Non-pigmented ciliary epithelial cell (primary cell): Measurements from ENCODE around the gene RNF222.

Source experiments
- DNase-seq: peaks from one replicate; pipeline ENCODE4 v3.0.0-alpha.2; 2010; ENCODE audit warnings: low read depth

The RNF222 gene, protein sequence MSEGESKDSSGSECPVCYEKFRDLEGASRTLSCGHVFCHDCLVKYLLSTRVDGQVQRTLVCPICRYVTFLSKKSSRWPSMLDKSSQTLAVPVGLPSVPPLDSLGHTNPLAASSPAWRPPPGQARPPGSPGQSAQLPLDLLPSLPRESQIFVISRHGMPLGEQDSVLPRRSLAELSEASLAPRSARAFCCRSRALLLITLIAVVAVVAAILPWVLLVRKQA

DNA sequence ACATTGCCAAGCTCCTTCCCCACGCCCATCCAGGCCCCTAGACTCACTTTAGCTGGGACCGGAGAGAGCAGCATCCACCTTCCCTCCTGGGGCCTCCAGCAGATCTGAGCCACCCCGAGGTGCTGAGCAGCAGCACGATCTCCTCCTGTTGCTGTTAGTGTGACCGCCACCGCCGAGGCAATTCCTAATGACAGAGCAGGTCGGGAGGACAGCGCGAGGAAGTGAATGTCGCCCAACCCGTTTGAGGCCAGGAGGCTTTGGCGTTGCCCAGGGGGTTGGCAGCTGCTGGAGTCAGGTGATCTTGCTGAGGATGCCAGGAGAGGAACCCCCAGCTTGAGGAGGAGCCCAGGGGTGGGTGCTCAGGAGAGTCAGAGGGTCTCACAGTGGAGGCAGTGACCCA lies at the start of gene RNF222:
Gene RNF222 (minus strand): TSS at position 192 of the 400 bp plus-strand sequence. CDS start 4,366 bp downstream, outside the sequence.
- DNase-seq = no peak

DNA sequence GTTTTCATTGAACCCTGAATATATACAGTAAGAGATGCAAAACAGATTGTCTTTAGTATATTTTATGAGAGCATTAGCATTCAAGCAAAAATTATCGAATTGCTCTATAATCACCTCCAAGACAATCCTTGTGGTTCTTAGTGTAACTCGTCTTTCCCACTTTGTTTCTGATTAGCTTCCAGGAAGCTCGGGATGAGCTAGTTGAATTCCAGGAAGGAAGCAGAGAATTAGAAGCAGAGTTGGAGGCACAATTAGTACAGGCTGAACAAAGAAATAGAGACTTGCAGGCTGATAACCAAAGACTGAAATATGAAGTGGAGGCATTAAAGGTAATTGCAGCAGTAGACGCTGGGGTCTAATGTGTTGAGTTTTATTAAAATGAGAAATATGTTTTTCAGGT lies 47.9 kb upstream of the RNF222 start:
- no peak for DNase-seq

DNA sequence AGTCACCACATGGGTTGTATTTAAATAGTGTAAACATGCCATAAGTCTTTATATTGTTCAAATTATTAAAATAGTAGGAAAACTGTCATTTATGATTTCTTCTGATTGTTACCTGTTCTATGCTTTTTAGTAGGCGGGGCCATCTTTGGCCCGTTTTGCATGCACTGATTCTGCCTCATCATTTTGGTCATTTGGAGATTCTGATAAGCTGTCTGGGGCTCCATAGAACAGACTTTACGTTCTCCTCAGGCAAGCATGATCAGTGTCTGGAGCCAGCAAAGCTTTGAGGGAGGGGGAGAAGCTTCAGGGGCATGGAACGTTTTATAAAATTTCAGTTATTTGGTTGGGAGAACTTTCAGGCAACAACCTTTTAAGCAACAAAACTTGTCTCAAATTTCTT lies 46.9 kb upstream of the RNF222 start:
- no peak for DNase-seq

DNA sequence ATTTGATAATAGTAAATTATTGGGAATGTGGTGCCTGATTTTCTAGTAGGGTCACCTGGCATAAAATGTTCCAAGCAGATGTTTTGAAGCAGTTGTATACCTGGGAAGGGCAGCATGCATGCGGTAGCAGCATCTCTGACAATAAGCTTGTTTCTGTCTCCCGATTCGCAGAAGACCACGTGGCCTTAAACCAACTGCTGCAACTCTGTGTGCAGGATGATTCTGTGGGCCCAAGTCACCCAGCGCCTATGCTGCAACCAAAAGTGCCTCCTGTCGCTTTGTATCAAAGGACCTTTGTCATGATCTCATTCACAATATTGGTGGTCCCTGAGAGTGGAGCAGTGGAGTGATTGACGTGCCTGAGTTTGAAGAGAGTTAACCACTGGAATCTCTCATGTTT lies 46.1 kb upstream of the RNF222 start:
- no peak for DNase-seq

DNA sequence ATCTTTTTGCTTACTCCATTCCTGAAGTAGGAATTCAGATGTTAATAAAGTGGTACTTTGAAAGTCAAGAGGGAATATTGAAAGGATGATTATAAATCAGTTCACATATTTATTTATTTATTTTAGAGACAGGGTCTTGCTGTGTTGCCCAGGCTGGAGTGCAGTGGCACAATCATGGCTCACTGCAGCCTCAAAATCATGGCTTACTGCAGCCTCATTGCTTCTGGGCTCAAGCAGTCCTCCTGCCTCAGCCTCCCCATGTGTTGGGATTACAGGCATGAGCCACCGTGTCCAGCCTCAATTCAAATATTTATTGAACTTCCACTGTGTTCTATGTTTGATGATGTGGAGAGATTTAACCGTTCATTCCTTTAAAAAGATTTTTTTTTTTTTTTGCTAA lies 44.7 kb upstream of the RNF222 start:
- no peak for DNase-seq

DNA sequence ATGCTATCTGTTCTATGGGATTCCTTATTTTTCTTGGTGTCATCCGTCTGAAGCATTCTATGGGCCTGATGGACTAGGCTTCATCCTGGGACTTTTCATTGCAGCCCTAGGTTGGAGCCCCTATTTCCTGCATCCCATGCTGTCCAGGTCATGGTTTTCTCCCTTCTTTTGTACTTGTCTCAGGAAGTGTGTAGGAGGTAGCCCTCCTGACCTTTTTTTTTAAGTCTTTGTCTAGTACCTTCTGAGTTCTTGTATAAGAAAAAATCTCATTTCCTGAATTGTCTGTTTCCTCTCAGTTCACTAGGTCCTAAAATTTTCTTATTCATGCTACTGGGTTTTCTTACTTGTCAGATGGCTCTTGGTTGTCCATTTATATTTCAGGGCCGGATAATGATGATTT lies 44.1 kb upstream of the RNF222 start:
- no peak for DNase-seq

DNA sequence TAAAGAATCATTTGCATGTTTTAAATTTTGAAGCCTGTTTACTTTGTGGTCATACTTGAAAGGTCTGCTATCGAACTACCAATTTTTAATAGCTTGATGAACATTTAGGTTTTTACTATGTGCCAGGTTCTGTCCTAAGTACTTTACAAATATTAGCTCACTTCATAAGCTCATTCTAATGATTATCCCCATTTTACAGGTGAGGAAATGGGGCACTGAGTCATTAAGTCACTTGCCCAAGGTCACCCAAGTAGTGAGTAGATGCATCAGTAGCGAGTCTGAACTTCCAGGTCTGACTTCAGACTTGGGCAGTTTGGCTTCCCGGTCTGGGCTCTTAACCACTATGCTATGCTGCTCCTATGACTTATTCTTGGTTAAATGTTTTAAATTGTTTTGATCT lies 42.1 kb upstream of the RNF222 start:
- no peak for DNase-seq

DNA sequence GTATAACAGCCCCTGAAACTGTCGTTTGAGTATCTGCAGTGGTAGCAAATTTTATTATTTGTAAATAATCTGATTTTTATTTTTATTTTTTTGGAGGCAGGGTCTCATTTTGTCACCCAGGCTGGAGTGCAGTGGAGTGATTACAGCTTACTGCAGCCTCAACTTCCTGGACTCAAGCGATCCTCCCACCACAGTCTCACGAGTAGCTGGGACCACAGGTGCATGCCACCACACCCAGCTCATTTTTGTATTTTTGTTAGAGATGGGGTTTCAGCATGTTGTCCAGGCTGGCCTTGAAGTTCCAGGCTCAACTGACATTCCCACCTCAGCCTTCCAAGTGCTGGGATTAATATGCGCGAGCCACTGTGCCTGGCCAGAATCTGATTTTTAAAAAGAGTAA lies 40.8 kb upstream of the RNF222 start:
- no peak for DNase-seq

DNA sequence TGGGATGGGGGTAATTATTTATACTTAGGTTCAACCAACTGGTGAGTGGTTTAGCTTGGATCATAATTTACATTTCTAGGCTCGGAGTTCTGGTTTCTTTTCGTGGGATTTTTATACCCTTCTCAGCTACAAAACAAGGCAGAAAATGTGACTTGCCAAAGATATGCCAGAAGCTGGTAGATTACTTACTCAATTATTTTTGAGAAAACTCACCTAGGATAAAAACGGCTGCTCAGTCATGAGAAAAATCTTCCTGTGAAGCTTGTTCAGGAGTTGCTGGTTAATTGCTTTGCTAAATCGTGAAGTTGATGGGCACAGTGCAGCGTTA lies 39.2 kb upstream of the RNF222 start:
- no peak for DNase-seq

DNA sequence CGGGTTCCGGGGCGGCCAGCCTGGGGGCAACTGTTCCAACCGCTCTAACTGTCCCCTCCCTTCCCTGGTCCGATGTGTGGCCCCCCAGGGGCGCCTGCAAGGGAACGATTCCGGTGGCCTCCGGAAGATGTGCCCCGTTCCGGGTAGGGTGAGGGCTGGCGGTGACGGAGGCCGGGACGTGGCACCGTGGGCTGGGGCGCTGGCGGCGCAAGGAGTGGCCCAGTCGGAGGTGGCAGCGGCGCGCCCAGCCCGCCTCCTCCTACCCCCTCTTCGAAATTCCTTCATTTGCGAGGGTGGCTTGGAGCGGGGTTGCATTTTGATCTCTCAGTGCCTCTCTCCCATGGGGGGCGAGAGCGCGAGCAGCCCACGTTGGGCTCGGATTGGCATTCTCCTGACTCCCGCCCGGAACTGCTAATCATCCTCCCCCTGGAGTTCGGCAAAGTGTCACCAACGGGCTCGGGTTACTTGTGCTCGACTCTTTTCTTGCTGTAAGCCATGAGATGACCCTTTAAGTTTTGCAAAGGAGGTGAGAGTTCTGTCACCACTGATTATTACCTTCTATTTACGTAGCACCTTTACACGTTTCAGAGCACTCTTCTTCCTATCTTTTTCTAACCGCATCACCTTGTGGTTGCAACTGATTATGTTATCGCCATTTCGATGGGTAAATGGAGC lies 38.7 kb upstream of the RNF222 start:
- no peak for DNase-seq

DNA sequence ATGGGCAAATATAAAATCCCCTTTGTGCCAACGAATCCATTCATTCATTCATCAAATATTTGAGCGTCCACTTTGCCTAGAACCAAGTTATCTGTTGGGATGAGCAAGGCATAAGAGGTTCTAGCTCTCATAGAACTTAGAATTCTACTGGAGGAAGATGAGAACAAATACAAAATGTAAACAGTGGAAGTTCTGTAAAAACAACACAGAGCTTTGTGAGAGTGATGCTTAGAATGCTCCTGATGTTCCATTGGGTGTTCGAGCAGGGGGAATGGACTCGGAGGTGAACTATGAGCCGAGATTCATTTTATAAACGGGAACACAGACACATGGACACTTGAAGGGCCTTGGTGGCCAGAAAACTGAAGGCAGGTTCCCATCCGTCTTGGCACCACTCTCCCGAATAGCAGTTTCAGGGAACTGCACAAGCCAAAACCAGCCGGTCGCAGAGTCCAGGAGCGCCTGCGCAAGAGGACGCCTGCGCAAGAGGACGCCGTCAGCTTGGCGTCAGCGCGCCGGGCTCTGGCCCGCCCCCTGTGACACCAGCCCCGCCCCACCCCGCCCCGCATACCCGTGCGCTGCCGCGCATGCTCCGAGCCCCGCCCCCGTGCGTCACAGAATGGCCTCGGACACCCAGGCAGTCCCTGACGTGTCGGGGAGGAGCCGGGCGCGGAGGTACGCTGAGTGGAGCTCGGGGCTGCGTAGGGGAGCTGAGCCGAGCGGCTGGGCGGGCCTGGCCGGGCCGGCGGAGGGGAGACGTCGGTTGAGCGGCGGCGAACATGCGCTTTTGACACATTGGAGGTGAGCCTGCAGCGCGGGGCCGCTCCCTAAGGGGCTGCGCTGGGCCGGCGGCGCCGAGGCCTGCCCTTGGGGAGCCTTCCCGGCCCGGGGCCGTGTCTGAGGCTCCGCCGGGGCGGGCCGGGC lies 37.9 kb upstream of the RNF222 start, which contains the start of gene NDEL1:
Gene NDEL1 (plus strand): TSS at position 640 of the 924 bp plus-strand sequence. CDS start 8,388 bp downstream, outside the sequence.
- DNase-seq = peak; percentile 82

DNA sequence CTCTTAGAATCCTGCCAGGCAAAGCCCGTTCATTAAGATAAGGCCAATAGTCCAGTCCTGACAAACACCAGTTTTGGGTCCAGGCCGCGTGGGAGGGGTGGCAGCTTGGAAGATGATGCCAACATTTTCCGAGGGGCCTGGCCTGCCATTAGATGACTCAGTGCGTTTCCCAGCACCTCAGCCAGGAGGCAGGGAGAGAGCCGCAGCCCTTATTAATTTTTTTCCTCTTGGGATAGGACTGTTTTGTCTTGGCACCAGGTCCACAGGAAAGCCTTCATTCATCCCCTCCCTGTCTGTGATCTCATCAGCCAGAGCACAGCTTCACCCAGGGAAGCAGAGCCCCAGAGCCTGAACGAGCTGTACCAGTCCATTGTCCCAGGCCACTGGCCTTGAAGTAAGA lies 33.3 kb upstream of the RNF222 start:
- no peak for DNase-seq

DNA sequence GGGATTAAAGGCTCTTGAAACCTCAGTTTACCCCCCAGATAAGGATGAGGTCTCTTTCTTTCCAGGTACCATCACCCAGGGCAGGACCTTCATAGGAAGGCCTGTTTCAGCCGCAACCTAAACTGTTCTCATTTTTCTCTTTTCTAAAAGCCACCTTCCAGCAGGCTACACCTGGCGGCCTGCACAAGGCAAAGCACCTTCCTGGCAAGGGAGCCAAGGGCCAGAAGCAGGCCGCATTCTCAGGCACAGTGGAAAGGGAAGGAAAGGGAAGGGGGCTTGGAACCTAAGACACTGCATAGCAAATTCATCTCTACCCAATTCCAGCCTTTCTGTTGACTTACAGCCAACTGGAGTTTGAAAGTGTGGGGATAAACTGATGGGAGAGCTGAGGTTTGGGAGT lies 29.2 kb upstream of the RNF222 start:
- DNase-seq = no peak

DNA sequence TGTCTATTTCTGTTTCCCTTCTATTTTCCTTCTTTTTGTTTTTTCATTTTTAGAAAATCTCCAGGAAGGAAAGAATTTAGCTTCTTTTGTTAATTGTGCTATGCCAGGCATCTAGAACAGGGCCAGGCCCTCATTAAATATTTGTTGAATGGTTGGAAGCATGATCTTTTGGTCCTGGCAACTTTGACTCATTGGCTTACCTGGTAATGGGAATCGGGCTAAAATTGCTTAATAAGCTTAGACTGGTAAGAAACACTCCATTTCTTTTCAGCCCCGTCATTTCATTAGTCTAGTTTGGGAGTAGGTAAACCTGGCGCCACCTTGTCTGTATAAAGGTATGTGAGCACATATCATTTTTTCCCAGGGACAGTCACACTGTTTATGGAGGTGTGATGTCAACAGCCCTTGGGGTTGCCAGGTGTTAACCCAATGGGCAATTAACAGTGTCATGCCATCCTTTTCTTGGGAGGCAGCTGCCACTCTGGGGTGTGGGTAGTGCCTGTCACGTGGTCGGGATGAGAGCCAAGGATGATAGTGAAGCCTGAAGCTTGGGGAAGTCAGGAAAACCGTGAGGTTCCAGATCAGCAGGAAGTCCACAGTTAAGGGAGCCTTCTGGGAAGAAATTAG lies 28.6 kb upstream of the RNF222 start:
- no peak for DNase-seq

DNA sequence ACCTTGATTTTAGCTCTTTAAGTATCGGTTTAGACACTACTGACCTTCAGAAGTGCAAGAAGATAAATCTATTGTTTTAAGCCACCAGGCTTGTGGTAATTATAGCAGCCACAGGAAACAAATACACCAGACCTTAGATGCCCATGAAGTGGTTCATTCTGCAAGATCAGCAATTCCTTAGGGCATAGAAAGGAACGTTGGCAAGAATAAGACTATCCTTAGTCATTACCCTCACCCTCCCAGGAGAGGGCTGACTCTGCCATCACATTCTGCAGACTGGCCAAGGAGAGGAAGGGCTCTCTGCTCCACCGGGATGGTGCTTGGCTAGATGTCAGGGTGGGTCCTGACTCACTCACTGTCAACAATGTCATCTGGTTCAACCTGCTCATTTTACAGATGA lies 23.9 kb upstream of the RNF222 start:
- no peak for DNase-seq

DNA sequence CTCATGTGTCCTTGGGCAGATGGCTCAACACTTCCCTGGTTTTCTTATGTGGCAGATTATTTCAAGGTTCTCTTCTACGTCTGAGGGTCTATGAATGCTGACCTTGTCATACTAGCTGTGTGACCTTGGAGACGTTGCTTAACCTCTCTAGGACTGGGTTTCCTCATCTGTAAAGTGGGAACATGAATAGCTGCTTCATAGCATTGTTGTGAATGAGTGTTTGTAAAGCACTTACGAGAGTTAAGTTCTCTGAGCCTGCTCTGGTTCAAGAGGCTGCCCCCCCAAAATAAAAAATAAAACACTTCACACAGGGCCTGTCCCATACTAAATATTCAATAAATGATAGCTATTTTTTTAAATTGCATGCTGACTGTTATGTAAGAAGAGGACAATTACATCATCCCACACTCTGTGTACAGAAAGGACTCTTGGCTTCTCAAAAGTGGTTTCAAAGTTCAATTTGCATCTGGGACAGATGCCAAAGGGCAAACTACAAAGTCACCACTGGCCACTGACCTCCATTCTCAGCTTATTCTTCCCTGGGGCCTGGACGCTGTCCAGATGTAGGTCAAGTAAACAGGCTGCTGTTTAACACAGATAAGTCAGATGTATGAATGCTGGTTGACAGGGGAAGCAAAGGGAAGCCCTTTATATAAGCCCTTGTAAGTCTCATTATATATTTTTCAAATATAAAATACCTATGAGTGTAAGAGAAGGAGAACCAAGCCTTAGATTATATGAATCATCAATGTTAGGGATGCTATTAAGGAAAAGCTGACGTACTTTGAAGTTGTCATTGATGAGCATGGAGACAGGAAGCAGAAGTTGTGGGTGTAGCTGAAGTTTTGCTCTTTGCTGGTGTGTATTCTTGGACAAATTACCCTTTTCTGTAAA lies 22.7 kb upstream of the RNF222 start:
- no peak for DNase-seq

DNA sequence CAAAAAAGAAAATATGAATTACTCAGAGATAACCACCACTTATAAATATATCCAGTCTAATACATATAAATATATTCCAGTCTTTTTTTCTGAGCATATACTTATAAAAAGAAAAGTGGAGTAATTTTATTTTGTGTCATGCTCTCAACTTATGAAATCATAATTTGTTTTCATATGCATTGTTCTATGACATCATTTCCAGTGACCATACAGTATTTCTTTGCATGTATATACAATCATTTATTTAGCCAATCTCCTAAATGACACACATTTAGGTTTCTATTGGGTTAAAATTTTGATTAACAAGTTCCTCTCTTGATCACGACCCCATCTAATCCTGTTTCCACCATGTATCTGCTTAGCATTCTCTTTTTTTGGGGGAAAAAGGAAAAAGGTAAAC lies 21.7 kb upstream of the RNF222 start:
- no peak for DNase-seq

DNA sequence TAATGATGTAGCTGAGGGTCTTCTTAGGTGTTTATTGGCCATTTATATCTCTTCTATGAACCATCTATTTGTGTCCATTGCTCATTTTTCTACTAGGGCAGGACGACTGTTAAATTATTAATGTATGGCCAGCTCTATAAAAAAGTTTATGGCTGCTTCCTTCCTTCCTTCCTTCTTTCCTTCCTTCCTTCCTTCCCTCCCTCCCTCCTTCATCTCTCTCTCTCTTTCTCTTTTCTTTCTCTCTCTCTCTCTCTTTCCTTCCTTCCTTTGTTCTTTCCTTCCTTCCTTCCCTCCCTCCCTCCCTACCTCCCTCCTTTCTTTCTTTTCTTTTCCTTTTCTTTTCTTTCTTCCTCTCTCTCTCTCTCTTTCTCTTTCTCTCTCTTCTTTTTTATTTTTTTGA lies 20.8 kb upstream of the RNF222 start:
- DNase-seq = no peak

DNA sequence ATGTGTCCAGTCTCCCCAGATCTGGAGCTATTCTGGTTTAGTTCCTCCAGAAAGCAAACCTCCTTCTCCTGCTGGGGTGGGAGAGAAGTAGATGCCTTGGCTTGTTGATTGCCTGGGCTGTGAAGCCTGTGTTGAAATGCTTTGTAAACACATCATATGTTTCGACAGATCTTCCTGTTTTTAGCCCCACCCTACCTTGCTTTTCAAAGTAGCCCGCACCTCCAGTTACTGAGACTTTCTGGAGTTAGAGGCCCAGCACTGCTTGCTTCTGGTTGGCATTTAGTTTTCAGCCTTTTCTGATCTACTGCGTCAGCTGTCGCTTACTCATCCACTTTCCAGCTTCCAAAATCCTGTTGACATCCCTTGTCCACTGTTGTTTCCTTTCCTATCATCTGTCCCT lies 20.2 kb upstream of the RNF222 start:
- no peak for DNase-seq

DNA sequence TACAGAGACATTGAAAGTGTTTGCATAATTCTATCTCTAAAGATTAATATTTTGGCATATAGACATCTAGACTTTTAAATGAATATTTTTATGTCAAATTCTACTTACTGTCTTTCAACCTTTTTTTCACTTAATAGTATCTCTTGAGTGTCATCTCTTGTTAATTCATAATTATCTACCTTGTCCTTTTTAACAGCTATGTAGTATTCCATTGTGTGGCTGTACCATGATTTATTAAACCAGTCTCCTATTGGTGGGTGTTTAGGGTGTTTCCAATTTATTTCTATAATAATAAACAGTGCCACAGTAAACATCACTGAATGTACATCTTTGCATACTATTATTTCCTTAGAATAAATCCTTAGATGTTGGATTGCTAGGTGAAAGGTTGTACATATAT lies 16.3 kb upstream of the RNF222 start:
- DNase-seq = no peak

DNA sequence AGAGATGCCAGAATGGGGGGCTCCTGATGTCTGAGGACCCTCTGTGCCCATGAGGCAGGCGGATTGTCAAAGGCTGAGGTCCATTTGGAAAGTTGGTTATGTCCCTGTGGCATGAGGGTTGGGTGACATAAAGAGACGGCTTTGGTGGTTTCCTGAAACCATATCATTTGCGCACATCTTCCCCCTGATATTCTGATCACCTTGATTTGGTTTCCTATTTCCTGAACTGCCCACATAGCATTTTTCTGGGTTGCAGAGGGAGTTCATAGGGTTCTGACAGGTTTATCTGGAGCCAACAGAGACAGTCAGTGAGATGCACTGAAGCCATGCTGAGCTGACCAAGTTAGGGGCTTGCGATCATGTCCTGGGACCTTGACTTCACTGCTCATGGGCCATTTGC lies 15.7 kb upstream of the RNF222 start:
- DNase-seq = no peak

DNA sequence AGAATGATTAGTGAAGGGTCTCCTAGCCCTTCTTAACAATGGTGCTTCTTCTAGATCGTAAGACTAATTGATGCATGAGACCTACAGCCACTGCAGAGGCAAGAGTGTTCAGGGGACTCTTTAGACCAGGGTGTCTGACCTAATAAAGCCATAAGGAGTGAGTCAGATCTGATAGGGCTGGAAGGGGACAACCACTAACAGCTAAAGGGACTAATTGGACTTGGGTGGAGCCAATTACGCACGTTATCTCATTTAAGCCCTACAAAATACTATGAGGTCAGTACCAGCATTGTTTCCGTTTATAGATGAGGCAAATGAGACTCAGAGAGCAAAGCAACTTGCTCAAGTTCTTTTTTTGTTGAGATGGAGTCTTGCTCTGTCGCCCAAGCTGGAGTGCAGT lies 14.5 kb upstream of the RNF222 start:
- no peak for DNase-seq
